Mesenchymal stem cell (in vitro differentiated cells and primary cell): ENCODE measurements around the gene FGF19.
"Not testable (repeated sequence)": the region's sequence is repeated elsewhere in the genome, so short reads cannot be mapped to it uniquely, and the experiment has no call there.

ENCODE experiments used
- DNase-seq: peaks from one replicate; pipeline ENCODE4 v3.0.0-alpha.2; 2013
- H2AFZ ChIP-seq: one replicate; pipeline ENCODE4 v1.6.1; 2013; ENCODE audit warnings: low read depth, mild to moderate bottlenecking, control low read depth, inconsistent platforms, low read length, moderate library complexity
- H2AK5ac ChIP-seq: 2 replicates; pipeline ENCODE4 v1.6.1; 2013; ENCODE audit warnings: low read length, moderate library complexity, mild to moderate bottlenecking, inconsistent platforms; ENCODE audit not compliant: severe bottlenecking
- H2BK120ac ChIP-seq: one replicate; pipeline ENCODE4 v1.6.1; 2013; ENCODE audit warnings: low read depth, mild to moderate bottlenecking, inconsistent platforms, low read length, moderate library complexity
- H2BK12ac ChIP-seq, 2 experiments: one replicate each; pipeline ENCODE4 v1.6.1; 2013; ENCODE audit warnings: inconsistent platforms in 2 of 2, low read length in 2 of 2, mild to moderate bottlenecking in 2 of 2, moderate library complexity in 2 of 2, control low read depth in 1 of 2
- H2BK15ac ChIP-seq: one replicate; pipeline ENCODE4 v1.6.1; 2013; ENCODE audit warnings: mild to moderate bottlenecking, low read depth, inconsistent platforms; ENCODE audit not compliant: poor library complexity, severe bottlenecking
- H2BK5ac ChIP-seq: 2 replicates; pipeline ENCODE4 v1.6.1; 2013; ENCODE audit warnings: low read depth, mild to moderate bottlenecking, low read length, control low read depth, inconsistent platforms; ENCODE audit not compliant: poor library complexity, severe bottlenecking
- H3K14ac ChIP-seq, 2 experiments: one replicate each; pipeline ENCODE4 v1.6.1; 2013; ENCODE audit warnings: inconsistent platforms in 2 of 2, low read length in 2 of 2, control low read depth in 1 of 2, mild to moderate bottlenecking in 1 of 2, moderate library complexity in 1 of 2
- H3K18ac ChIP-seq, 2 experiments: one replicate each; pipeline ENCODE4 v1.6.1; 2013; ENCODE audit warnings: inconsistent platforms in 2 of 2, low read length in 2 of 2, control low read depth in 1 of 2, low read depth in 1 of 2, mild to moderate bottlenecking in 1 of 2
- H3K23ac ChIP-seq, 2 experiments: one replicate each; pipeline ENCODE4 v1.6.1; 2013; ENCODE audit warnings: inconsistent platforms in 2 of 2, low read length in 2 of 2, mild to moderate bottlenecking in 2 of 2, moderate library complexity in 2 of 2, control low read depth in 1 of 2
- H3K27ac ChIP-seq: 2 replicates; pipeline ENCODE4 v1.5.1; 2013; ENCODE audit warnings: mild to moderate bottlenecking, moderate library complexity, low read length, control low read depth, inconsistent platforms; ENCODE audit not compliant: poor library complexity, severe bottlenecking
- H3K27me3 ChIP-seq, 2 experiments: 2 replicates each; pipeline versions ENCODE4 v1.6.1 to v1.7.0; 2013; ENCODE audit warnings: low read length in 2 of 2, mild to moderate bottlenecking in 2 of 2, moderate library complexity in 2 of 2, control low read depth in 1 of 2, inconsistent platforms in 1 of 2; ENCODE audit not compliant: control insufficient read depth in 1 of 2, insufficient read depth in 1 of 2
- H3K36me3 ChIP-seq, 2 experiments: 2 replicates each; pipeline versions ENCODE4 v1.6.1 to v1.7.0; 2013; ENCODE audit warnings: low read length in 2 of 2, control low read depth in 1 of 2, inconsistent platforms in 1 of 2, low read depth in 1 of 2, mild to moderate bottlenecking in 1 of 2; ENCODE audit not compliant: insufficient read depth in 2 of 2, control insufficient read depth in 1 of 2
- H3K4ac ChIP-seq, 2 experiments: one replicate each; pipeline ENCODE4 v1.6.1; 2013; ENCODE audit warnings: inconsistent platforms in 2 of 2, low read length in 2 of 2, mild to moderate bottlenecking in 2 of 2, moderate library complexity in 2 of 2, control low read depth in 1 of 2, low read depth in 1 of 2
- H3K4me1 ChIP-seq: 2 replicates; pipeline ENCODE4 v1.6.1; 2013; ENCODE audit warnings: low read depth, low read length, control low read depth; ENCODE audit not compliant: control insufficient read depth, insufficient read depth
- H3K4me2 ChIP-seq: 2 replicates; pipeline ENCODE4 v1.6.1; 2013; ENCODE audit warnings: low read length, mild to moderate bottlenecking, inconsistent platforms; ENCODE audit not compliant: poor library complexity, severe bottlenecking
- H3K4me3 ChIP-seq, 2 experiments: 2 replicates each; pipeline versions ENCODE4 v1.5.1 to v1.7.0; 2013; ENCODE audit warnings: low read length in 2 of 2, mild to moderate bottlenecking in 2 of 2, control low read depth in 1 of 2, low read depth in 1 of 2; ENCODE audit not compliant: insufficient read depth in 1 of 2
- H3K79me1 ChIP-seq: replicated peaks from 2 replicates; pipeline ENCODE4 v1.6.1; 2013; ENCODE audit warnings: mild to moderate bottlenecking, control low read depth, low read length, inconsistent platforms; ENCODE audit not compliant: poor library complexity, severe bottlenecking
- H3K9ac ChIP-seq: 2 replicates; pipeline ENCODE4 v1.7.0; 2013; ENCODE audit warnings: mild to moderate bottlenecking, low read length, moderate library complexity
- H3K9me3 ChIP-seq: 2 replicates; pipeline ENCODE4 v1.7.0; 2013; ENCODE audit warnings: mild to moderate bottlenecking, low read length; ENCODE audit not compliant: control insufficient read depth
- H4K8ac ChIP-seq: one replicate; pipeline ENCODE4 v1.6.1; 2013; ENCODE audit warnings: inconsistent platforms, mild to moderate bottlenecking, low read length, moderate library complexity
- H4K91ac ChIP-seq: one replicate; pipeline ENCODE4 v1.6.1; 2013; ENCODE audit warnings: mild to moderate bottlenecking, low read length, inconsistent platforms
- WGBS: methylation state at CpG from one replicate; pipeline ENCODE4 v1.1.7; 2013; ENCODE audit warnings: mixed read lengths; 5-methylcytosine and 5-hydroxymethylcytosine counted together

FGF19 gene

GRCh38 chr11:69695995-69696394 is 7.8 kb downstream of the FGF19 start:
- not testable (repeated sequence) for H3K23ac ChIP-seq

GRCh38 chr11:69695581-69695980 is 8.2 kb downstream of the FGF19 start:
- Histone ChIP-seq H3K27me3 (peaks cover 40 to 62% of the 10 kb centered on the region in 2 experiments), H2AFZ (no peak overlapping the region), H3K18ac (no peak overlapping the region), H3K4ac (no peak overlapping the region), H2AK5ac (no peak overlapping the region), H3K9ac (no peak overlapping the region), H3K4me1 (peaks cover 7% of the 10 kb centered on the region), H2BK120ac (no peak overlapping the region), H2BK12ac (no peak overlapping the region), H3K23ac (no peak overlapping the region), H3K27ac (no peak overlapping the region), H3K4me2 (no peak overlapping the region), H4K8ac (no peak overlapping the region), H2BK15ac (no peak overlapping the region), H3K4me3 (no peak overlapping the region), H3K14ac (no peak overlapping the region), H3K9me3 (peaks cover 5% of the 10 kb centered on the region), H2BK5ac (no peak overlapping the region), H3K79me1 (no peaks in the 10 kb centered on the region), H3K36me3 (no peaks in the 10 kb centered on the region), H4K91ac (no peak overlapping the region)
- DNase-seq = no peak
- WGBS = 84% methylated on average over 4 of the region's 7 CpGs

More at GRCh38 chr11:69695995-69696394, 7.8 kb downstream of the FGF19 start:
- not testable (repeated sequence) for H3K4me3 ChIP-seq, H3K79me1 ChIP-seq, H3K27ac ChIP-seq, H2BK12ac ChIP-seq, H3K9ac ChIP-seq, H2AFZ ChIP-seq, H2BK15ac ChIP-seq, H2BK120ac ChIP-seq, H4K91ac ChIP-seq, H2BK5ac ChIP-seq, H4K8ac ChIP-seq, H3K4ac ChIP-seq, H3K4me2 ChIP-seq, H2AK5ac ChIP-seq, H3K36me3 ChIP-seq, H3K14ac ChIP-seq, DNase-seq, H3K9me3 ChIP-seq, H3K18ac ChIP-seq
- peaks cover 43 to 64% of the 10 kb centered on the region in 2 experiments for H3K27me3 ChIP-seq
- 87% methylated on average over 3 of the region's 6 CpGs for WGBS
- H3K4me1 ChIP-seq = peaks cover 11% of the 10 kb centered on the region

- H4K91ac ChIP-seq = no peak overlapping the region
- 88% methylated on average over 10 of the region's 10 CpGs for WGBS
- no peak overlapping the region for H2BK12ac ChIP-seq
- no peak overlapping the region for H2BK5ac ChIP-seq
- H2AFZ ChIP-seq = no peak overlapping the region
- H2AK5ac ChIP-seq = no peak overlapping the region
- H3K23ac ChIP-seq = no peak overlapping the region
- H3K27ac ChIP-seq = no peak overlapping the region
- H3K4me1 ChIP-seq = peaks cover 5% of the 10 kb centered on the region
- H3K79me1 ChIP-seq = no peaks in the 10 kb centered on the region
- H3K4ac ChIP-seq = no peak overlapping the region
- H3K36me3 ChIP-seq = no peaks in the 10 kb centered on the region
- no peak overlapping the region for H3K18ac ChIP-seq
- no peak overlapping the region for H3K14ac ChIP-seq
- H2BK120ac ChIP-seq = no peak overlapping the region
- H3K9me3 ChIP-seq = peaks cover 5% of the 10 kb centered on the region
- H3K27me3 ChIP-seq = peaks cover 40 to 61% of the 10 kb centered on the region in 2 experiments
- H3K4me3 ChIP-seq = no peak overlapping the region
- H4K8ac ChIP-seq = no peak overlapping the region
- no peak overlapping the region for H3K9ac ChIP-seq
- H2BK15ac ChIP-seq = no peak overlapping the region
- H3K4me2 ChIP-seq = no peak overlapping the region
- no peak for DNase-seq
Observed at GRCh38 chr11:69694781-69695180, 9.0 kb downstream of the FGF19 start.

- H3K4me2 ChIP-seq = no peak overlapping the region
- H3K18ac ChIP-seq = no peak overlapping the region
- H2BK15ac ChIP-seq = no peak overlapping the region
- H3K4ac ChIP-seq = no peak overlapping the region
- H3K14ac ChIP-seq = no peak overlapping the region
- H3K9me3 ChIP-seq = peaks cover 5% of the 10 kb centered on the region
- no peak overlapping the region for H2BK120ac ChIP-seq
- no peak overlapping the region for H3K23ac ChIP-seq
- no peaks in the 10 kb centered on the region for H3K36me3 ChIP-seq
- H2AK5ac ChIP-seq = no peak overlapping the region
- H2BK12ac ChIP-seq = no peak overlapping the region
- H2AFZ ChIP-seq = no peak overlapping the region
- H3K79me1 ChIP-seq = no peaks in the 10 kb centered on the region
- no peak for DNase-seq
- H3K9ac ChIP-seq = no peak overlapping the region
- H3K4me3 ChIP-seq = no peak overlapping the region
- H4K91ac ChIP-seq = no peak overlapping the region
- no peaks in the 10 kb centered on the region for H3K4me1 ChIP-seq
- H2BK5ac ChIP-seq = no peak overlapping the region
- H4K8ac ChIP-seq = no peak overlapping the region
- H3K27me3 ChIP-seq = peaks cover 35 to 56% of the 10 kb centered on the region in 2 experiments
- H3K27ac ChIP-seq = no peak overlapping the region
Observed at GRCh38 chr11:69692422-69692821, 11.4 kb downstream of the FGF19 start.
